ENCODE results near the gene TRIM52.

TRIM52 gene

DNA sequence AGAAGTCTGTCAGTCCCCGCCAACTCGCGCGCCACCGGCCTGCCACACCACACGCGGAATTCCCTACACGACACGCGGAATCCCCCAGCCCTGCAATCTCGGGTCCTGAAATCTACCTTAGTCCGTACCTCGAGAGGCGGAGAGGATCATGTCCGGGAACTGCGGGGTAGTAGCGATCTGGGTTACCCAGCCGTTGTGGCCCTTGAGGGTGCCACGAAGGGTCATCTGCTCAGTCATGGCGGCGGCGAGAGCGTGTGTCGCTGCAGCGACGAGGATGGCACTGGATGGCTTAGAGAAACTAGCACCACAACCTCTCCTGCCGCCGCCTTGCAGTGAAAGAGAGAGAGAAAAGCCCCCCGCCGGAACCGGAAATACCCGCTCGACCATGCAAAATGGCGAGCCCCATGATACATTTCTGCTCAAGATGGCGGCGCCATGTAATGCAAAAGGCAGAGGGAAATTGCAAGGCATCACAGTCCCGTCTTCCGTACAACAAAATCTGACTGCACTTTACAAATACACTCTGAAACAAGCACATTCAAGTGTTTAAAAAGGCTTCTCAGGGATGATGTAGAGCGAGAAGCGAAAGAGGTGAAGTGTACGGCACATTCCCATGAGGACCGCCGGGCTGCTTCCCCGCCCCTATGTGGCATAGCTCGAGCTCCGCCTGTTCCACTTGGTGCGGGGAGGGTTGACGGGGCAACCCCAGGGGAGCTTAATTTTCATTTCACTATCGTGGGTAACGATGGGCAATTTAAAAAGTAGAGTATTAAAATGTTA lies 17.2 kb downstream of the TRIM52 start, which contains the start of gene RACK1 (continued):
- TF ChIP-seq ZBTB49 (tag by site-specific recombination; IDR thresholded peaks at IDR 0.05; ENCODE audit: low read depth) = no peak
- TF ChIP-seq ZNF37A (tag by site-specific recombination; IDR thresholded peaks at IDR 0.05) = no peak
- no peak for TF ChIP-seq ZFP41 (tag by site-specific recombination; IDR thresholded peaks at IDR 0.05; ENCODE audit: borderline replicate concordance)
- TF ChIP-seq BCL6B (tag by site-specific recombination; IDR thresholded peaks at IDR 0.05) = no peak
- no peak for TF ChIP-seq ZBTB44 (tag by site-specific recombination; IDR thresholded peaks at IDR 0.05)
- TF ChIP-seq ZSCAN23 (tag by site-specific recombination; IDR thresholded peaks at IDR 0.05) = 0 out of 2 replicates have a peak, but pooled peaks have one; percentile 16
- TF ChIP-seq HOXC10 (CRISPR knock-in tag; IDR thresholded peaks at IDR 0.05) = 0 out of 2 replicates have a peak, but pooled peaks have one; percentile 58
- no peak for TF ChIP-seq ZNF473 (tag by site-specific recombination; IDR thresholded peaks at IDR 0.05)
- peak; percentile 37; the same call in 1 of the 2 replicates for TF ChIP-seq ZNF146 (tag by site-specific recombination; IDR thresholded peaks at IDR 0.05)
- peak; percentile 82 for TF ChIP-seq ZBTB7A (tag by site-specific recombination; IDR thresholded peaks at IDR 0.05; ENCODE audit: low read depth)
- TF ChIP-seq, protein P1, sequence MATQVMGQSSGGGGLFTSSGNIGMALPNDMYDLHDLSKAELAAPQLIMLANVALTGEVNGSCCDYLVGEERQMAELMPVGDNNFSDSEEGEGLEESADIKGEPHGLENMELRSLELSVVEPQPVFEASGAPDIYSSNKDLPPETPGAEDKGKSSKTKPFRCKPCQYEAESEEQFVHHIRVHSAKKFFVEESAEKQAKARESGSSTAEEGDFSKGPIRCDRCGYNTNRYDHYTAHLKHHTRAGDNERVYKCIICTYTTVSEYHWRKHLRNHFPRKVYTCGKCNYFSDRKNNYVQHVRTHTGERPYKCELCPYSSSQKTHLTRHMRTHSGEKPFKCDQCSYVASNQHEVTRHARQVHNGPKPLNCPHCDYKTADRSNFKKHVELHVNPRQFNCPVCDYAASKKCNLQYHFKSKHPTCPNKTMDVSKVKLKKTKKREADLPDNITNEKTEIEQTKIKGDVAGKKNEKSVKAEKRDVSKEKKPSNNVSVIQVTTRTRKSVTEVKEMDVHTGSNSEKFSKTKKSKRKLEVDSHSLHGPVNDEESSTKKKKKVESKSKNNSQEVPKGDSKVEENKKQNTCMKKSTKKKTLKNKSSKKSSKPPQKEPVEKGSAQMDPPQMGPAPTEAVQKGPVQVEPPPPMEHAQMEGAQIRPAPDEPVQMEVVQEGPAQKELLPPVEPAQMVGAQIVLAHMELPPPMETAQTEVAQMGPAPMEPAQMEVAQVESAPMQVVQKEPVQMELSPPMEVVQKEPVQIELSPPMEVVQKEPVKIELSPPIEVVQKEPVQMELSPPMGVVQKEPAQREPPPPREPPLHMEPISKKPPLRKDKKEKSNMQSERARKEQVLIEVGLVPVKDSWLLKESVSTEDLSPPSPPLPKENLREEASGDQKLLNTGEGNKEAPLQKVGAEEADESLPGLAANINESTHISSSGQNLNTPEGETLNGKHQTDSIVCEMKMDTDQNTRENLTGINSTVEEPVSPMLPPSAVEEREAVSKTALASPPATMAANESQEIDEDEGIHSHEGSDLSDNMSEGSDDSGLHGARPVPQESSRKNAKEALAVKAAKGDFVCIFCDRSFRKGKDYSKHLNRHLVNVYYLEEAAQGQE (tag by site-specific recombination; IDR thresholded peaks at IDR 0.05) = peak; percentile 47; the same call in 1 of the 2 replicates
- peak; percentile 90 for TF ChIP-seq ZNF76 (tag by site-specific recombination; IDR thresholded peaks at IDR 0.05; ENCODE audit: borderline replicate concordance, low read depth)
- TF ChIP-seq SETDB1 (IDR thresholded peaks at IDR 0.05; ENCODE audit: insufficient read length, low read length) = no peak
- TF ChIP-seq ZNF449 (tag by site-specific recombination; IDR thresholded peaks at IDR 0.05) = no peak
- TF ChIP-seq MYNN (tag by site-specific recombination; IDR thresholded peaks at IDR 0.05; ENCODE audit: borderline replicate concordance) = no peak; the same call in 1 of the 2 replicates
- 0 out of 2 replicates have a peak, but pooled peaks have one; percentile 6 for TF ChIP-seq SCRT2 (tag by site-specific recombination; IDR thresholded peaks at IDR 0.05)
- TF ChIP-seq ZNF16 (tag by site-specific recombination; IDR thresholded peaks at IDR 0.05; ENCODE audit: low read depth) = no peak
- no peak for TF ChIP-seq ZNF585B (tag by site-specific recombination; IDR thresholded peaks at IDR 0.05)
- TF ChIP-seq ZNF433 (tag by site-specific recombination; IDR thresholded peaks at IDR 0.05; ENCODE audit: low read depth) = no peak
- TF ChIP-seq ZBTB8A (tag by site-specific recombination; IDR thresholded peaks at IDR 0.05) = no peak; the same call in 1 of the 2 replicates
- no peak for TF ChIP-seq HOXA7 (CRISPR knock-in tag; IDR thresholded peaks at IDR 0.05; ENCODE audit: borderline replicate concordance)
- no peak for TF ChIP-seq ZNF350 (tag by site-specific recombination; IDR thresholded peaks at IDR 0.05)
- peak; percentile 99 for TF ChIP-seq YY2 (tag by site-specific recombination; IDR thresholded peaks at IDR 0.05)
- no peak for TF ChIP-seq ZNF701 (tag by site-specific recombination; IDR thresholded peaks at IDR 0.05)
- no peak for TF ChIP-seq ZNF830 (tag by site-specific recombination; IDR thresholded peaks at IDR 0.05; ENCODE audit: low read depth)
- TF ChIP-seq PBX3 (CRISPR knock-in tag; IDR thresholded peaks at IDR 0.05) = 0 out of 2 replicates have a peak, but pooled peaks have one; percentile 31
- TF ChIP-seq ZNF223 (tag by site-specific recombination; IDR thresholded peaks at IDR 0.05) = no peak; the same call in 1 of the 2 replicates
- peak; percentile 94; the same call in 1 of the 2 replicates for TF ChIP-seq GLI4 (tag by site-specific recombination; IDR thresholded peaks at IDR 0.05)
